HL-60/S4 (cell line): ENCODE measurements around the gene TET2.

Experiments used
- in situ Hi-C: fragments of 300-500 bp; cut with MboI; formaldehyde crosslinking; loops from 2 replicates; pipeline ENCODE4 v1.14.3; 2022; ENCODE audit warnings: low sequenced_read_pairs

Gene TET2

DNA sequence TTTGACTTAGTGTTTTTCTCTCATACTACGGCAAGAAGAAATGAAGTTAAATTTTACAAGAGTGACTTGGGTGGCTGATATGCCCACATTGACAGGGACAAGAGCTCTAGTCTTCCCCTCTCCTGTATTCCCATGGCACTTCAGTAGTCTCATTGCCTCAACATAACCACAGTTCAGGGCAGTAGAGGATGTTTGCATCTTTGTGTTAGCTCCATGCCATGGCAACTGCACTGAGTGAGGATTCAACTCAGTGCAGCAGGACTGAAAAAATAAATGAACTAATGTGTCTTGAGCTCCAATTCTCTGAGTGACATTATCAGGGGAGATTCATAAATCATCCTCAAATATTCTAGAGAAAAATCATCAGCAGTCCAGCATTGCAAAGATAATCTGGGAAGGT is 78.8 kb downstream of the TET2 start:
- in situ Hi-C loops: no loop called here

GRCh38 chr4:105227054-105227453 is 80.4 kb downstream of the TET2 start:
- in situ Hi-C loops: no loop called here

DNA sequence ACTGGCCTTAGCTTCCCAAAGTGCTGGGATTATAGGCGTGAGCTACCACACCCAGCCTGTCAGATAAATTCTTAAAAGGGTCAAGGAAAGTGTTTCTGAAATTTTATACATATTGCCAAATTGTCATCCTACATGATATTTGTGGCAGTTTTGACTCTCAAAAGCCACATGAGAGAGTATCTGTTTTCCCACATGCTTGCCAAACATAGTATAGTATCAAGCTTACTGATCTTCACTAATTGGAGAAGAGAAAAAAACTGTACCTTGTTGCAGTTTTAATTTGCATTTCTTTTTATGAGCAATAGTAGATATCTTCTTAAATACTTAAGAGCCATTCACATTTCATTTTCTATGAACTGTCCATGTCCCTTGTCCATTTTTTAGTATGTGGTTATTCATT is 83.6 kb downstream of the TET2 start:
- in situ Hi-C loops: no loop called here

DNA sequence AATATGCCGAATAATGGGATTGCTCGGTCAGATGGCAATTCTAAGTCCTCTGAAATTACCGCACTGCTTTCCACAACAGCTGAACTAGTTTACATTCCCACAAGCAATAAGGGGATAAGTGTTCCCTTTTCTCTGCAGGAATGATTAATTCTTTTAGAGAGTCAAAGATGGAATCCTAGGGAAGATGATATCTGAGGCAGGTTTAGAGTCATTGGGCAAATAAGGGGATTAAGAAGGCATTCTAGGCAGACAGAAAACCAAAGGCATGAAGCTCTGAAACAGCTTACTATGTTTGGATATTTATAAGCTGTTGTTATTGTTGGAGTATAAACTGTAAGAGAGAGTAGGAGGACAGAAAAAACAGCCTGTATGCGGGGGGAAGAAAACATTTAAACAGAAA is 85.7 kb downstream of the TET2 start:
- in situ Hi-C loops: no loop called here

DNA sequence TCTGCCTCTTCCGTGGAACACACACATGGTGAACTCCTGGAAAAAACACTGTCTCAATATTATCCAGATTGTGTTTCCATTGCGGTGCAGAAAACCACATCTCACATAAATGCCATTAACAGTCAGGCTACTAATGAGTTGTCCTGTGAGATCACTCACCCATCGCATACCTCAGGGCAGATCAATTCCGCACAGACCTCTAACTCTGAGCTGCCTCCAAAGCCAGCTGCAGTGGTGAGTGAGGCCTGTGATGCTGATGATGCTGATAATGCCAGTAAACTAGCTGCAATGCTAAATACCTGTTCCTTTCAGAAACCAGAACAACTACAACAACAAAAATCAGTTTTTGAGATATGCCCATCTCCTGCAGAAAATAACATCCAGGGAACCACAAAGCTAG is 87.9 kb downstream of the TET2 start:
- in situ Hi-C loops: no loop called here

DNA sequence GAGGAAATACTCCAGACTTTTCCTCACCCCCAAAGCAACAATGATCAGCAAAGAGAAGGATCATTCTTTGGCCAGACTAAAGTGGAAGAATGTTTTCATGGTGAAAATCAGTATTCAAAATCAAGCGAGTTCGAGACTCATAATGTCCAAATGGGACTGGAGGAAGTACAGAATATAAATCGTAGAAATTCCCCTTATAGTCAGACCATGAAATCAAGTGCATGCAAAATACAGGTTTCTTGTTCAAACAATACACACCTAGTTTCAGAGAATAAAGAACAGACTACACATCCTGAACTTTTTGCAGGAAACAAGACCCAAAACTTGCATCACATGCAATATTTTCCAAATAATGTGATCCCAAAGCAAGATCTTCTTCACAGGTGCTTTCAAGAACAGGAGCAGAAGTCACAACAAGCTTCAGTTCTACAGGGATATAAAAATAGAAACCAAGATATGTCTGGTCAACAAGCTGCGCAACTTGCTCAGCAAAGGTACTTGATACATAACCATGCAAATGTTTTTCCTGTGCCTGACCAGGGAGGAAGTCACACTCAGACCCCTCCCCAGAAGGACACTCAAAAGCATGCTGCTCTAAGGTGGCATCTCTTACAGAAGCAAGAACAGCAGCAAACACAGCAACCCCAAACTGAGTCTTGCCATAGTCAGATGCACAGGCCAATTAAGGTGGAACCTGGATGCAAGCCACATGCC is 89.7 kb downstream of the TET2 start:
- in situ Hi-C loops: no loop called here

GRCh38 chr4:105236916-105237311 is 90.2 kb downstream of the TET2 start:
- in situ Hi-C loops: no loop called here

DNA sequence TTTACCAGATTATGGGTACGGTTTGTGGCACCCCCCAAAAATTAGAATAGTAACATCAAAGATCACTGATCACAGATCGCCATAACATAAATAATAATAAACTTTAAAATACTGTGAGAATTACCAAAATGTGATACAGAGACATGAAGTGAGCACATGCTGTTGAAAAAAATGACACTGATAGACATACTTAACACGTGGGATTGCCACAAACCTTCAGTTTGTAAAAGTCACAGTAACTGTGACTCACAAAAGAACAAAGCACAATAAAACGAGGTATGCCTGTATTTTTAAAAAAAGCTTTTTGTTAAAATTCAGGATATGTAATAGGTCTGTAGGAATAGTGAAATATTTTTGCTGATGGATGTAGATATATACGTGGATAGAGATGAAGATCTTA is 93.4 kb downstream of the TET2 start:
- in situ Hi-C loops: no loop called here

GRCh38 chr4:105241451-105241850 is 94.8 kb downstream of the TET2 start:
- in situ Hi-C loops: no loop called here

DNA sequence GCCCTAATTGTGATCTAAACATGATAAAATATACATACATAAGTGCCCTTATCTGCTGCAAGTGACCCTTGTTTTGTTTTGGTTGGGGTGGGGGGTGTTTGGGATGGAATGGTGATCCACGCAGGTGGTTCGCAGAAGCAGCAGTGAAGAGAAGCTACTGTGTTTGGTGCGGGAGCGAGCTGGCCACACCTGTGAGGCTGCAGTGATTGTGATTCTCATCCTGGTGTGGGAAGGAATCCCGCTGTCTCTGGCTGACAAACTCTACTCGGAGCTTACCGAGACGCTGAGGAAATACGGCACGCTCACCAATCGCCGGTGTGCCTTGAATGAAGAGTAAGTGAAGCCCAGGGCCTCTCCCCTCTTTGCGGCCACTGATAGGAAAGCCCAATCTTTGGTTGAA is 96.8 kb downstream of the TET2 start:
- in situ Hi-C loops: no loop called here

DNA sequence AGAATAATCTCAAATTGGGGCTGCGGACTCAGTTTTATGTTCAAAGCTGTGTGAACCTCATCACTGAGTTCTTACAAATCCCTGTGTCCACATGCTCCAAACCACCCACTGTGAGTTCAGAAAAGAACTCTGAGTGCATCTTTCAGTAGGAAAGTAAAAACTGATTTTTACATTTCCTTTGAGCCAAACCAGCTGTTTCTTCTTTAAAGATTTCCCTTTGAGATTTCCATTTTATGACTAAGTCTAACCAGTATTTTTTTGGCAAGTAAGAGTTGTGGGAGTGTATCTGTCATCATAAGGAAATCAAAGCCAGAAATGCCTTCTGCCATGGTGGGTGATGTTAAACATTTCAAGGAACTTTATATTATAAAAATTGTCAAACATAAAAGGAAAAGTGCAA is 100.0 kb downstream of the TET2 start:
- in situ Hi-C loops: no loop called here

DNA sequence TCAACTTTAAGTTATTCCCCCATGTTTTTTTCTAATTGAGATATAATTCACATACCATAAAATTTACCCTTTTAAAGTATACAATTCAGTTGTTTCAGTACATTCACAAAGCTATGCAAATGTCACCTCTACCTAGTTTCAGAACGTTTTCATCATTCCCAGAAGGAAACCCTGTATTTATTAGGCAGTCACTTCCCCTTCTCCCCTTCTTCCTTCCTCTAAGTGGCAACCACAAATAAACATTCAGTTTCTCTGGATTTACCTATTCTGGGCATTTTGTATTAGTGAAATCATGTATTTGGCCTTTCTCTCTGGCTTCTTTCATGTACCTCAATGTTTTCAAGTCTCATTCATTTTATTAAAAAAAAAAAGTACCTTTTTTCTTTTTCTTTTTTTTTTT is 101.9 kb downstream of the TET2 start:
- in situ Hi-C loops: no loop called here

- in situ Hi-C loops: no loop called here
Measured at GRCh38 chr4:105257817-105258495, 111.3 kb downstream of the TET2 start.

- in situ Hi-C loops: no loop called here
Measured at GRCh38 chr4:105265689-105266088, 119.0 kb downstream of the TET2 start.

- in situ Hi-C loops: no loop called here
Measured at GRCh38 chr4:105267280-105267679, 120.6 kb downstream of the TET2 start.

GRCh38 chr4:105272002-105272401 is 125.3 kb downstream of the TET2 start:
- in situ Hi-C loops: no loop called here

GRCh38 chr4:105273230-105273629 is 126.6 kb downstream of the TET2 start:
- in situ Hi-C loops: no loop called here

DNA sequence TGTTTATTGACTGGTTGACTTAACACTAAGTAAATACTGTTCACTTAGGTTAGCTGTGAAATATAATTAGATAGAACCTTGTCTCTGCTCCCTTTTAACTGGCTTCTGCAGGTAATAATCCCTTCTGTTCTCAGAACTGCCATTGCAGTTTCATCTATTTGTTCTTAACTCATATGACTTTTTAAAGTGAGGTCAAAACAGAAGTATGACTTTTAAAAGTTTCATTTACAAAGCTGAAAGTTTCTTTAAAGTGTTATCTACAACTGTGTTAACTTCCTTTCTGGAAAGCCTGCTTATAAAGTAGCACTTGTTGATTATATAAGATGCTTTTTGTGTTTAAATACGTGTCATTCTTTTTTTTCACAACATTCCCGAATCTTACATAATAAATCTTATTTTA is 127.4 kb downstream of the TET2 start:
- in situ Hi-C loops: no loop called here

GRCh38 chr4:105274504-105274903 is 127.8 kb downstream of the TET2 start:
- in situ Hi-C loops: no loop called here

DNA sequence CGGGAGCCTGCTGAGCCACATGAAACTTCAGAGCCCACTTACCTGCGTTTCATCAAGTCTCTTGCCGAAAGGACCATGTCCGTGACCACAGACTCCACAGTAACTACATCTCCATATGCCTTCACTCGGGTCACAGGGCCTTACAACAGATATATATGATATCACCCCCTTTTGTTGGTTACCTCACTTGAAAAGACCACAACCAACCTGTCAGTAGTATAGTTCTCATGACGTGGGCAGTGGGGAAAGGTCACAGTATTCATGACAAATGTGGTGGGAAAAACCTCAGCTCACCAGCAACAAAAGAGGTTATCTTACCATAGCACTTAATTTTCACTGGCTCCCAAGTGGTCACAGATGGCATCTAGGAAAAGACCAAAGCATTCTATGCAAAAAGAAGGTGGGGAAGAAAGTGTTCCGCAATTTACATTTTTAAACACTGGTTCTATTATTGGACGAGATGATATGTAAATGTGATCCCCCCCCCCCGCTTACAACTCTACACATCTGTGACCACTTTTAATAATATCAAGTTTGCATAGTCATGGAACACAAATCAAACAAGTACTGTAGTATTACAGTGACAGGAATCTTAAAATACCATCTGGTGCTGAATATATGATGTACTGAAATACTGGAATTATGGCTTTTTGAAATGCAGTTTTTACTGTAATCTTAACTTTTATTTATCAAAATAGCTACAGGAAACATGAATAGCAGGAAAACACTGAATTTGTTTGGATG is 129.9 kb downstream of the TET2 start:
- in situ Hi-C loops: no loop called here

- in situ Hi-C loops: no loop called here
Measured at GRCh38 chr4:105277702-105278101, 131.0 kb downstream of the TET2 start.

DNA sequence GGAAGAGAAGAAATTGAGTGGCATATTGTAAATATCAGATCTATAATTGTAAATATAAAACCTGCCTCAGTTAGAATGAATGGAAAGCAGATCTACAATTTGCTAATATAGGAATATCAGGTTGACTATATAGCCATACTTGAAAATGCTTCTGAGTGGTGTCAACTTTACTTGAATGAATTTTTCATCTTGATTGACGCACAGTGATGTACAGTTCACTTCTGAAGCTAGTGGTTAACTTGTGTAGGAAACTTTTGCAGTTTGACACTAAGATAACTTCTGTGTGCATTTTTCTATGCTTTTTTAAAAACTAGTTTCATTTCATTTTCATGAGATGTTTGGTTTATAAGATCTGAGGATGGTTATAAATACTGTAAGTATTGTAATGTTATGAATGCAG is 132.6 kb downstream of the TET2 start:
- in situ Hi-C loops: no loop called here
